Hepatocyte (in vitro differentiated cells): ENCODE results near the gene CRADD. TPM values are rescaled to one million over a fixed set of nuclear protein-coding genes. Genes with fewer than 3 reads are reported as not detected.

ENCODE experiments used
- DNase-seq: peaks from one replicate; pipeline ENCODE4 v3.0.0-alpha.2; 2016; ENCODE audit warnings: low spot score
- H2AFZ ChIP-seq: fragments of 200-600 bp; sonication (generic); 2 replicates; pipeline ENCODE4 v1.6.0; 2016; ENCODE audit warnings: antibody characterized with exemption, mild to moderate bottlenecking
- H3K27ac ChIP-seq: fragments of 200-600 bp; sonication (generic); 2 replicates; pipeline ENCODE4 v1.5.1; 2016; ENCODE audit warnings: mild to moderate bottlenecking
- H3K27me3 ChIP-seq: fragments of 200-600 bp; sonication (generic); 2 replicates; pipeline ENCODE4 v1.6.1; 2016
- H3K36me3 ChIP-seq: fragments of 200-600 bp; sonication (generic); replicated peaks from 2 replicates; pipeline ENCODE4 v1.5.1; 2016; ENCODE audit warnings: low read depth; ENCODE audit not compliant: insufficient read depth
- H3K4me1 ChIP-seq: fragments of 200-600 bp; sonication (generic); 2 replicates; pipeline ENCODE4 v1.5.1; 2016; ENCODE audit warnings: mild to moderate bottlenecking, moderate library complexity; ENCODE audit not compliant: insufficient read depth
- H3K4me2 ChIP-seq: fragments of 200-600 bp; sonication (generic); 2 replicates; pipeline ENCODE4 v1.6.0; 2016
- H3K4me3 ChIP-seq: fragments of 200-600 bp; sonication (generic); 2 replicates; pipeline ENCODE4 v1.5.1; 2016; ENCODE audit warnings: mild to moderate bottlenecking
- H3K79me2 ChIP-seq: fragments of 200-600 bp; sonication (generic); 2 replicates; pipeline ENCODE4 v1.6.0; 2017; ENCODE audit warnings: mild to moderate bottlenecking
- H3K9me2 ChIP-seq: fragments of 200-600 bp; sonication (generic); replicated peaks from 2 replicates; pipeline ENCODE4 v1.6.0; 2017; ENCODE audit warnings: mild to moderate bottlenecking; ENCODE audit not compliant: insufficient read depth
- H3K9me3 ChIP-seq: fragments of 200-600 bp; sonication (generic); 2 replicates; pipeline ENCODE4 v1.5.1; 2016; ENCODE audit warnings: low read depth, mild to moderate bottlenecking
- H4K20me1 ChIP-seq: fragments of 200-600 bp; sonication (generic); 2 replicates; pipeline ENCODE4 v1.6.0; 2016; ENCODE audit warnings: mild to moderate bottlenecking; ENCODE audit not compliant: insufficient read depth, poor library complexity, severe bottlenecking
- EZH2 ChIP-seq: fragments of 200-600 bp; sonication (generic); IDR thresholded peaks from 2 replicates; pipeline ENCODE4 v1.6.1; 2016; ENCODE audit warnings: antibody characterized with exemption, mild to moderate bottlenecking, borderline replicate concordance
- EZH2phosphoT487 ChIP-seq: fragments of 200-600 bp; sonication (generic); IDR thresholded peaks from one replicate; pipeline ENCODE4 v1.6.1; 2018; ENCODE audit warnings: antibody characterized with exemption, mild to moderate bottlenecking, low read depth, moderate library complexity; ENCODE audit not compliant: unreplicated experiment, severe bottlenecking
- WGBS: methylation state at CpG from one replicate; pipeline ENCODE4 v1.1.6; 2016; ENCODE audit warnings: low lambda C conversion rate; ENCODE audit errors: missing lambda C conversion rate; 5-methylcytosine and 5-hydroxymethylcytosine counted together
- polyA plus RNA-seq: library from polyadenylated mRNA; unstranded; fragments of >200 nt; fragmentation: Nextera tagmentation; extraction: Ambion mirVana; gene quantifications from 2 replicates; pipeline ENCODE4 v1.2.1, GENCODE V29; 2016
- total RNA-seq: library from RNA; depleted of rRNA; stranded (reverse); fragments of >200 nt; gene quantifications from 2 replicates; pipeline ENCODE4 v1.2.3, GENCODE V29; 2014
- TF ChIP-seq, protein P1 (sequence below): fragments of 200-600 bp; sonication (generic); IDR thresholded peaks from 2 replicates; pipeline ENCODE4 v1.5.1; 2016; ENCODE audit warnings: antibody characterized with exemption, mild to moderate bottlenecking; ENCODE audit not compliant: poor library complexity

Gene CRADD
- total and polyA plus RNA-seq, 2 experiments from 2014 or later, result 19.5 to 27.3 TPM

DNA sequence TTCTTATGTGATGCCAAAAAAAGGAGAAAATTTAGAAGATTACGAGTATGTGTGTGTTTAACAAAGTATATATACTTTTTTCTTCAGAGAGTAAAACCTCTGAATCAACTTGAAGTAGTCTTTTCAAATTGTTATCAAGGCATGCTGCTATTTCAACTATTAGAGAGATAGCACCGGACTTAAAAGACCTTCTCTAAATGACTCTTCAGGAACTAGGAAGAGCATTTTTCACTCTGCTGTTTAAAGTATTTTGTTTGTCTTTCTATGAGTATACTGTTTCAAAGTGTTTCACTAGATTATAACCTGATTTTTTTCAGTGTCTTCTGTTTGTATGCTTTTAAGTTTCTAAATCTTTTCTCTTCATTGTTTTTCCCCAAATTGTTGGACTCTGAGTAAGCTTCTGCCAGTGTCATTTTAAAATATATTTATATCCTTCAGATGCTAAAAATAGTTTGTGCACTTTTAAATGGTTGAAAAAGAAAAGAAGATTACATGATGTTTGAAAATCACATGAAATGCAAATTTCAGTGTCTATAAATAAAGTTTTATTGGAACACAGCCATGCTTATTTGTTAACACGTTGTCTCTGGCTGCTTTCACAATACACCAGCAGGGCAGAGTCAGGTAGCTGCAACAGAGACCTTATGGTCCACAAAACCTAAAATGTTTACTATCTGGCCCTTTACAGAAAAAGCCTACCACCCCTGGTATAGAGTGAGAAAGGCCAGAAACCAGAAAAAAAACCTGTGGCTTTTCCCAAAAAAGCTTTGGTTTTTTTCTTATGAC, 21.3 kb downstream of the CRADD start:
- TF ChIP-seq EZH2 (no peak), EZH2phosphoT487 (no peak)
- TF ChIP-seq, protein P1, sequence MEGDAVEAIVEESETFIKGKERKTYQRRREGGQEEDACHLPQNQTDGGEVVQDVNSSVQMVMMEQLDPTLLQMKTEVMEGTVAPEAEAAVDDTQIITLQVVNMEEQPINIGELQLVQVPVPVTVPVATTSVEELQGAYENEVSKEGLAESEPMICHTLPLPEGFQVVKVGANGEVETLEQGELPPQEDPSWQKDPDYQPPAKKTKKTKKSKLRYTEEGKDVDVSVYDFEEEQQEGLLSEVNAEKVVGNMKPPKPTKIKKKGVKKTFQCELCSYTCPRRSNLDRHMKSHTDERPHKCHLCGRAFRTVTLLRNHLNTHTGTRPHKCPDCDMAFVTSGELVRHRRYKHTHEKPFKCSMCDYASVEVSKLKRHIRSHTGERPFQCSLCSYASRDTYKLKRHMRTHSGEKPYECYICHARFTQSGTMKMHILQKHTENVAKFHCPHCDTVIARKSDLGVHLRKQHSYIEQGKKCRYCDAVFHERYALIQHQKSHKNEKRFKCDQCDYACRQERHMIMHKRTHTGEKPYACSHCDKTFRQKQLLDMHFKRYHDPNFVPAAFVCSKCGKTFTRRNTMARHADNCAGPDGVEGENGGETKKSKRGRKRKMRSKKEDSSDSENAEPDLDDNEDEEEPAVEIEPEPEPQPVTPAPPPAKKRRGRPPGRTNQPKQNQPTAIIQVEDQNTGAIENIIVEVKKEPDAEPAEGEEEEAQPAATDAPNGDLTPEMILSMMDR, result no peak
- H3K4me3 ChIP-seq, result no peak overlapping the region
- H3K9me3 ChIP-seq, result no peaks in the 10 kb centered on the region
- H3K27ac ChIP-seq, result peak overlapping the region; percentile 53
- H3K79me2 ChIP-seq, result no peaks in the 10 kb centered on the region
- H3K4me2 ChIP-seq, result peak overlapping the region; percentile 23
- no peak for DNase-seq
- peaks cover 19% of the 10 kb centered on the region for H3K4me1 ChIP-seq
- H4K20me1 ChIP-seq, result no peaks in the 10 kb centered on the region
- H3K36me3 ChIP-seq, result no peaks in the 10 kb centered on the region
- H3K27me3 ChIP-seq, result no peaks in the 10 kb centered on the region
- H3K9me2 ChIP-seq, result no peaks in the 10 kb centered on the region
- no peak overlapping the region for H2AFZ ChIP-seq
- WGBS, result 37% methylated on average over 3 of the region's 3 CpGs

DNA sequence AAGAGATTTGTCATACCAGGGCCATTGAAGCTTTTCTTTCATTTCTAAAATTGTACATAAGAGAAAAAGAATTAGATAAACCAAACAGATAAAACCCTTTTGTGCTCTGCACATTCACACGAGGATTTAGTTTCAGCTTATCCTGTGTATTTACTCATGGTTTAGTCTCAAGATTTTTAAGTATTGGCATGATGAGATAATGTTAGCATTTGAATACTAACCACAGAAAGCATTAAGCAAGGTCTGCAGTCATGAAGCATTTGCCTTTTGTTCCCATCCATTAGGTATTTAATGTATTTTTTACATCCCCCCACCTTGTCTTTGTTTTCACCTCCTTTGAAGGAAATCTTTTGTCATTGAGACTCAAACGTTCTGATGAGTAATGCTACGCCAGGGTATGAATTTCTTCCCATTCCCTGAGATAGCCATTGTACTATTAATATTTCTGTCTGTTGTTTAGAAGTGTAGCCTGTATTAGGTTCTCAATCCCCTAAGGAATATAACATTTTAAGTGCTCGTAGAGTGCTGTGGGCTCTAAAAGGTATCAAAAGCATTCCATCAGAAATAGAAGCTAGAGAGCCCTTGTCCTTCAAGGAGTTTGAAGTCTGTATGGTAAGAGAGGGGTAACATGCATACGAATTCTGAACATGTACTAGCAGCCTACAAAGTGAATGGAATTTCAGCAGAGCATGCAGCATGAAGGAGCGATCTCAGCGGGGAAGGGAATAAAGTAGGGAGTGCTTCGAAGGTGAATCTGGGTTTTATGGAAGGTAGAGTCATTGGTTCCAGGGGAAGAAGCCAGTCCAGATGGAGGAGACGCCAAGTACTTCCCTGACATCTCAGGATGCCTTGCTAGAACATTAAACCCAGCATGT, 22.3 kb downstream of the CRADD start:
- no peaks in the 10 kb centered on the region for H3K79me2 ChIP-seq
- WGBS, result 59% methylated on average over 9 of the region's 9 CpGs
- peak overlapping the region; percentile 23 for H3K4me2 ChIP-seq
- H3K9me2 ChIP-seq, result no peaks in the 10 kb centered on the region
- DNase-seq, result no peak
- no peak overlapping the region for H2AFZ ChIP-seq
- H4K20me1 ChIP-seq, result no peaks in the 10 kb centered on the region
- TF ChIP-seq EZH2phosphoT487, result no peak
- no peaks in the 10 kb centered on the region for H3K27me3 ChIP-seq
- H3K36me3 ChIP-seq, result no peaks in the 10 kb centered on the region
- no peaks in the 10 kb centered on the region for H3K9me3 ChIP-seq
- peak overlapping the region; percentile 53 for H3K27ac ChIP-seq
- peaks cover 19% of the 10 kb centered on the region for H3K4me1 ChIP-seq
- H3K4me3 ChIP-seq, result no peak overlapping the region

- no peaks in the 10 kb centered on the region for H3K9me2 ChIP-seq
- H3K4me3 ChIP-seq, result no peak overlapping the region
- H3K27ac ChIP-seq, result no peak overlapping the region
- no peak overlapping the region for H2AFZ ChIP-seq
- WGBS, result 88% methylated on average over 3 of the region's 3 CpGs
- H3K27me3 ChIP-seq, result no peaks in the 10 kb centered on the region
- peaks cover 19% of the 10 kb centered on the region for H3K4me1 ChIP-seq
- no peaks in the 10 kb centered on the region for H3K9me3 ChIP-seq
- no peaks in the 10 kb centered on the region for H4K20me1 ChIP-seq
- no peak overlapping the region for H3K4me2 ChIP-seq
- DNase-seq, result no peak
- H3K79me2 ChIP-seq, result peaks cover 18% of the 10 kb centered on the region
- no peaks in the 10 kb centered on the region for H3K36me3 ChIP-seq
- TF ChIP-seq EZH2, result no peak
- no peak for TF ChIP-seq EZH2phosphoT487
- TF ChIP-seq, protein P1, result no peak
Measured at GRCh38 chr12:93702707-93703315, 25.6 kb downstream of the CRADD start.
